COLO829 (cell line): Measurements from ENCODE around the gene MIS18BP1.
"Not testable (repeated sequence)": the region's sequence is repeated elsewhere in the genome, so short reads cannot be mapped to it uniquely, and the experiment has no call there.

Experiments used
- DNase-seq: peaks from one replicate; pipeline ENCODE4 v3.0.0; 2012; ENCODE audit warnings: low spot score

Gene MIS18BP1

DNA sequence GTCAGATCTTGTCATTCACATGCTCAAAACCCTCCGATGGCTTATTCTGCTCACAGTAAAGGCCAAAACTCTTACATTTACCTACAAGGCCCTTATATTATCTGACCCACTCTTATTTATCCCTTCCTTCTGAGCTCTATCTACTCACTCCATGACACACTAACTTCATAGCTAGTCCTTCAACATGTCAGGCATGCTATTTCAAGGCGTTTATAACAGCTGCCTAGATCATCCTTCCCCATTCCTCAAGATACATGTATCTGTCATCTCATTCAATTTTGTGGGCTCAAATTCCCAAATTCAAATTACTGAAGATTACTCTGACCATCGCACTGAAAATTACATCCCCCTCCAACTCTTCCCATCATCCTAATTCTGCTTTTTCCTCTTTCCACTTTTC, 6.9 kb downstream of the MIS18BP1 start:
- no peak for DNase-seq

DNA sequence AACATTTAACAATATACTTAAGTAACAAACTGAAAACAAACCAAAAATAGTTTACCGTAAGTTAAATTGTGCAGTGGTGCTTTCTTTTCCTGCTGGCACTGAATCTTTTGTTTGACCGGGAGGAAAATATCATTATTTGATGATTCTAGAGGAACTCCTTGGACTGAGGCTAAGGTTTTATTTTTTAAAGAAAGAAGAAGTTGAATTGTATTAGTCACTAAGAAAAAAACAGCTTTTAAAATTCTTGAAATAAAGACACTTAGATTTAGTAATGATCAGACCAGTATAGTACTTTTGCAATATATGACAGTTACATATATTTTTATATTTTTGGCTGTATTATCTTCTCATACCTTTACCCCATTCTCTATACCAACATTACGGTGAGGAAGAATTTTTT, 10.3 kb downstream of the MIS18BP1 start:
- no peak for DNase-seq

DNA sequence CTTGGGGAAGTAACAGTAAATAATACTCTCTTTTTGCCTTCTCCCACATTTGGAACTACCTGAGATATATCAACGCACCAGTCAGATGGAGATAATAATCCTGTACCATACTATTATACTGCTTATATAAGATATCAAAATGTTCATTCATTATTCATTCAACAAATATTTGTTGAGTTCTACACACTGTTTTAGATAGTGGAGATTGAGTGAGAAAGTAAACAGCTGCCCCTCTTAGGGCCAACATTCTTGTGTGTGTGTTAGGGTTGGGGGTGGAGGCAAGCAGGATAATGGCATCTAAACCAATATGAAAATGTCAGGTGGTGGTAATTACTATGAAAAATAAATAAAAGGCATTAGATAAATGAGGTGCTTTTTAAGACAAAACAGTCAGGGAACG, 14.0 kb downstream of the MIS18BP1 start:
- DNase-seq, result no peak

DNA sequence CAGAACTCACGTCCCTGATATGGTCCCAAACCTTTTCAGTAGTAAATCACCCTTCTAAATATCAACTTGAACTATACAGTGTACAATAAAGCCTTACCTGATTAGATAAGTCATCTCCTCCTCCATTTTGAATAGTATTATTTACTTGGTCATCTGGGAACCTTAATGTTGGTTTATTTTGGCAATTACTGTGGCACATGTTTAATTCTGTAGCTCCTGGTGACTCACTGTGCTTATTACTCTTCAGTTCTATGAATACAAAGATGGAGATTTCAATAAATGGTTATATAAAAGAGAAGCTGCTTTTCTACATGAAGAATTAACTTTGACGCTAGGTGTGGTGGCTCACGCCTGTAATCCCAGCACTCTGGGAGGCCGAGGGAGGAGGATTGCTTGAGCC, 25.4 kb downstream of the MIS18BP1 start:
- no peak for DNase-seq

DNA sequence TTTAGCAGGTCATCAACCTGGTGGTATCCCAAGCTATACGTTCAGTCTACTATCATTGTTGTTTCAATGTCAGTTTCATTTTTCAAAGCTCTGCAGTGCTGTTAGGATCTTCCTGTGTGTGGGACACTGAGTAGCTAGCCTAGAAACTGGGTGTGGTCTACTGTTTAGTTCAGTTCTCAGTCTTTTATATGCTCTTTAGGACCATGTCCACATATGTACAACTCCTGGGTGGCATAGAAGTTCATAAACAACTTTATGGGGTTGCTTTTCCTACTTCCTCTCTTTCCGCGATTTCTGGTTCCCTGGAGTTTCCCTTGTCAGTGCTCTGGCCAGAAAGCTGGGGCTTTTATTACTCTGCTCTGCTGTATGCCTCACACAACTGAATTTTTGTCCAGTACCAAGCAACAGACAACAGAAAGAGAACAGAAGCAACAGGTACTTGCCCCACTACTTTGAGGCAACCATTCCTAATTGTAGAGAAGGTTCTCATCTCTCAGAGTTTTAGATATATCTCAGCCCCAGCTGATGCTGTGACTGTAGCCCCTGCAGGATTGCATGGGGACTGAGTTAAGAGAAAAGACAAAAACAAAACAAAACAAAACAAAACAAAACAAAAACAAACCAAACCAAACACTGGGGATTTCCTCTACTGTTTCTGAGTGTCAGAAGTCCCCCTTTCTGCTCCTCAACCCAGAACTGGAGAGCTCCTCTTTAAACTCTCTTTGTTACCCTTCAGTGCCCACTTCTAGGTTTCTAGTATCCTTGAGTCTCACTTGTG, 30.3 kb downstream of the MIS18BP1 start:
- no peak for DNase-seq

DNA sequence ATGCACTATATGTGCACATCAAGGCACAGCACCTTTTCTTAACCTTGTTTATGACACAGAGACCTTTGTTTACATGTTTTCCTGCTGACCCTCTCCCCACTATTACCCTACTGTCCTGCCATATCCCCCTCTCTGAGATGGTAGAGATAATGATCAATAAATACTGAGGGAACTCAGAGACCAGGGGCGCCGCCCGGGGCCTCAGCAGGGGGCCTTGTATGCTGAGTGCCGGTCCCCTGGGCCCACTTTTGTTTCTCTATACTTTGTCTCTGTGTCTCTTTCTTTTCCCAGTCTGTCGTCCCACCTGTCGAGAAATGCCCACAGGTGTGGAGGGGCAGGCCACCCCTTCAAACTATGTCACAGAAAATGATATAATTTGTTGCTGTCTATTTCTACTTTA, 38.7 kb downstream of the MIS18BP1 start:
- DNase-seq, result not testable (repeated sequence)

DNA sequence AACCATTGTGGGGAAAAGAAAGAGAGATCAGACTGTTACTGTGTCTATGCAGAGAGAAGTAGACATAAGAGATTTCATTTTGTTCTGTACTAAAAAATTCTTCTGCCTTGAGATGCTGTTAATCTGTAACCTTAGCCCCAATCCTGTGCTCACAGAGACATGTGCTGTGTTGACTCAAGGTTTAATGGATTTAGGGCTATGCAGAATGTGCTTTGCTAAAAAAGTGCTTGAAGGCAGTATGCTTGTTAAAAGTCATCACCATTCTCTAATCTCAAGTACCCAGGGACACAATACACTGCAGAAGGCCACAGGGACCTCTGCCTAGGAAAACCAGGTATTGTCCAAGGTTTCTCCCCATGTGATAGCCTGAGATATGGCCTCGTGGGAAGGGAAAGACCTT, 39.3 kb downstream of the MIS18BP1 start:
- not testable (repeated sequence) for DNase-seq

DNA sequence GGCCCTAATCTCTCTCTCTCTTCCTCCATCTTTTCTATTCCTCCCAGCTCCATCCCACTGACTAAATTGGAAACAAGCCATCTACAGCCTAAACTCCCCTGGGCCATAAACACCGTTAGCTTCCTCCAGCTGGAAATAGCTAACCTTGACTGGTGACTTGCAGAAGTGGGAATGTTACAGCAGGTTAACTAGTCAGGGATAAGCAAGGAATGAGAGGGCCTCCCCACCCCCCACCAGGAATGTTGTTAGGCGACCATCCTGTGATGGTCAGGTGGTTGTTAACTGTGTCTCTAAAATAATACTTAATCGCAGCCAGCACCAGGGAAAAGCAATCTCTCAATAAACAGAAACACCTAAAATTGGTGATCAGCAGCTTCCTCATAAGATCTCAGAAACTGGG, 40.8 kb downstream of the MIS18BP1 start:
- no peak for DNase-seq

DNA sequence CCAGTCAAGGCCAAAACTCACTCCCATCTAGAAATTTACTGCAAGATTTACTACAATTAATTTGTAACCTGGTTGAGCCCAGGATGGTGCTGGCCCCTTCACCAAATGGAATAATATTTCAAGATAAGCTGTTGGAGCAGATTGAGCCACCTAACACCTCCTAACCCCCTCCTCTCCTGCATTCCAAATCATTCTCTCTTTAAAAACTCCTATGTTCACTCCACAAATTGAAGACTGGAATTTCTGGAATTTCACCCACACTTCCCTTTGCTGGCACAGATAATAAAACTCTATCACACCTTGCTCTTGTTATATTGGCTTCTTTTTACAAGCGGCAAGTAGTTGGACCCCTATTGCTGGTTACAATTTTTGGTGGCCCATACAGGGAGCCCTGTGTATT, 41.7 kb downstream of the MIS18BP1 start:
- no peak for DNase-seq

DNA sequence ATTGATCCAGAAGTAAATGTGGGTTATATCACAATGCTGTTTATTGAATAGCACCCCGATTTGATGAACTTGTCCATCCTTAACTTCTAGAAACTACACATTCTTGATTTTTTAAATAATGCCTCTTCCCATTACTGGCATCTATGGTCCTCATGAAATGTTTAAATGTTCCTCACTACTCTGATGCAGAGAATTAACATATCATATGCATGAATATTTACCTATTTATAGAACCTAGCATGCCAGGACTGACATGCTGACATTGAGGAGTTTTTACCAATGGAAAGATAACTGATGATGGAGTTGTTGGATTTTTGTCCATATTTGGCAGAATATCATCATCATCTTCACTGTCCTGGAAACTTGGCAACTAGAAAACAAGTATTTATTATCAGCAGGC, 42.8 kb downstream of the MIS18BP1 start:
- DNase-seq, result no peak

DNA sequence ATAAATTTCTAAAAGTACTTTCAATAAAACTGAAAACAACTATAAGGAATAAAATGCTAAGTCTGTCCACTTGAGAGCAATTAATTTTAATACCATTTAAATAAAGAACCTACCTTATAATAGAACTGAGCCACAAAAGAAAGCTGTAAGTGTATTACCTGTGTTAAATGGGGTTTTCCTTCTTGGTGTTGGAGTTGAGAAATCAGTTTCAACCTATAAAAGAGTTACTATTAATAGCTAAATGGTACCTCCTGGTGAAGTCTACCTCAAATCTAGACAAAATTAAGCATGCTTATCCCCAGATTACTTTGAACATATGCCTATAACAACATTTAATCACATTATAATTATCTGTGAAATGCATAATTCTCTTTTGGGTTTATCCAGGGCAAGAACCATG, 48.8 kb downstream of the MIS18BP1 start:
- no peak for DNase-seq

DNA sequence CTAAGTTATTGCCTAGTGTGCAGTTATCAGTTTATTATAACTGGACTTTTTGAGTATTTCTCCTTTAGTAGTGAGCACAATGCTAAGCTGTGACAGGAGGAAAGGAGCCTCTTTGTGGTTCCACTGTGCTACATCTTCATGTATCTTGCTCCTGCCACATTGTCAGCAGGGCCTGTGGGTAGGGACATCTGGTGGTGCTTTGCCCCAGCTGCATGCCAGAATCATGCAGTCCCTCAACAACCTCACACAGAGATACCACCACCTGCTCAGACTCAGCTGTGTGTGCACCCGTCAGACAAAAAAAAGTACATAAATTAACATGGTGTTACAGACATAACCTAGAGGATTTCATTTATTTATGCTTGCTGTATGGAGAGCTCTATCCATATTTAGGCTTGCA, 51.1 kb downstream of the MIS18BP1 start:
- DNase-seq, result no peak

DNA sequence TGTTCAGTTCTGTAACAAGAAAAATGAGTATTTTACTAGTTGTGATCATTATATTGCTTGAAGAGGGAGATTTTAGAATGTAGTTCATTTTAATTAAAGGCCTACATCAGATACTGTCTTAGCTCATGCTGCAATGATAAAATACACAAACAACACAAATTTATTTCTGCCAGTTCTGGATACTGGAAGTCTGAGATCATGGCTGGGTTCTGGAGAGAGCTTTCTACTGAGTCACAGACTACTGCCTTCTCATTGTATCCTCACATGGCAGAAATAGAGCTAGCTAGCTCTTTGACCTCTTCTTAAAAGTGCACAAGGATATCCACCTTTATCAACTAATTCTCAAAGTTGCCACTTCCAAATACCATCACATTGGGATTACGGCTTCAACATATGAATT, 53.8 kb downstream of the MIS18BP1 start:
- no peak for DNase-seq

DNA sequence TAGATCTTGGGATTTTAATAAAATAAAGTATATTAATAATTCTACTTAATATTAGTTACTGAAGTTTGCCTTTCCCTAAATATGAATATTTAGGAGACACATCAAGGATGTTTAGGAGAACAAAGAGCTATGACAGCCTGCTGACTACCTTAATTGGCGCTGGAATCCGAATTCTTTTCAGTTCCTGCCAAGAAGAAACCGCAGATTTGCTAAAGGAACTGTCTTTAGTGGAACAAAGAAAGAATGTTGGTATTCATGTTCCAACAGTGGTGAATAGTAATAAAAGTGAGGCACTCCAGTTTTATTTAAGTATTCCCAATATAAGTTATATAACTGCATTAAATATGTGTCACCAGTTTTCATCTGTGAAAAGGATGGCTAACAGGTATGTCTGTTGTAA, 54.5 kb downstream of the MIS18BP1 start:
- peak; percentile 48 for DNase-seq

DNA sequence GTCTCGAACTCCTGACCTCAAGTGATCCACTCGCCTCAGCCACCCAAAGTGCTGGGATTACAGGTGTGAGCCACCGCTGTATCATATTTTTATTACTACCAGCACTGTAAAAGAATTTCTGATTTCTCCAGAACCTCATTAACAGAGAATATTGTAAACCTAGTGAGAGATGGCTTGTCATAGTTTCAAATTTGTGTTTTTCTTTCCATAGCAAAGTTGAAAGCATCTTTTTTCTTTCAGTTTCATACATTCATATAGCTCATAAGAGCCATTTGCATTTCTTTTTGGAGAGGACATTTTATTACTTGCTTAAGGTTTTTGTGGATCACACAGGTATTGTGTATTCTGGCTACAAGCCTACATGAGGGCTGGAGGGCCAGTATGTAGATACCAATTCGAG, 58.0 kb downstream of the MIS18BP1 start:
- no peak for DNase-seq

DNA sequence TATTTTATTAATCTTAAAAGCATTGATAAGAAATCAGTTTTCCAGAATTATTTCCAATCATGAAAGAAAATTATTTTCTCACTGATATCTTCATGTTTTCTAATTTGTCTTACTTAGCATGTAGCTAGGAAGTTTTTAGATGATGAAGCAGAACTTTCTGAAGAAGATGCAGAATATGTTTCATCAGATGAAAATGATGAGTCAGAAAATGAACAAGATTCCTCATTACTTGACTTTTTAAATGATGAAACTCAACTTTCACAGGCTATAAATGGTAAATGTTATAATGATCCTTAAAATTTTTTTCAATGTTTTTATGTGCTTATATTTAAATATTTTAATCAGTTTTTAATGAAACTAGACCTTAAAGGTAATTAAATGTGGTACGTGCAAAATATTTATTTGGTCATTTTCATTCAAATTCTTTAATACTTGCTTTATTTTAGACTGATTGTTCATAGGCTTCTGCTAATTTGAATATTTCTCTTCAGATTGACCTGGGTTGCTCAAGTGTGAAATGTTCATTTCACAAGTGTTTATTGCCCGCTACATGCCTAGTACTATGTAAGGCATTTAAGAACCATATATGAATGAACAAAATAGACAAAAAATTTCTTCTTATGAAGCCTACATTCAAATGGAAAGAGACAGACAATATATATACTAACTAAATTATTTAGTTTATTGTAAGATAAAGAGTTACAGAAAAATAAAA, 67.7 kb downstream of the MIS18BP1 start:
- no peak for DNase-seq

DNA sequence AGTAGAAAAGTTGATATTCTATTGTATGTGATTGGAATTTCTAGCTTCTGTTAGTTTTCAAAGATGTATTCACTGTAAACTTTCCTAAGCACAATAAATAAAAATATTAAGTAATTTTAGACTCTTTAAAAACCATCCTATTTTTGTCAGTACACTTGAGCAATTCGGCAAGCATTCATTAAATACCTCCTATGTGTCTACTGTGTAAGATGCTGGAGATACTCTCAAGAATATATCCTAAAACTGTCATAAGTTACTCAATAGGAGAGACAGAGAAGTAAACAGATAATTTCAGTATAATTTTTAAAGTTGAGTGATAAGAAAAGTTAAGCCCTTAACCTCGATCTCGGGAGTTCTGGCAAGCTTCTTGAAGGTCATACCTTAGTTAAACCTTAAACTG, 71.2 kb downstream of the MIS18BP1 start:
- DNase-seq, result no peak

DNA sequence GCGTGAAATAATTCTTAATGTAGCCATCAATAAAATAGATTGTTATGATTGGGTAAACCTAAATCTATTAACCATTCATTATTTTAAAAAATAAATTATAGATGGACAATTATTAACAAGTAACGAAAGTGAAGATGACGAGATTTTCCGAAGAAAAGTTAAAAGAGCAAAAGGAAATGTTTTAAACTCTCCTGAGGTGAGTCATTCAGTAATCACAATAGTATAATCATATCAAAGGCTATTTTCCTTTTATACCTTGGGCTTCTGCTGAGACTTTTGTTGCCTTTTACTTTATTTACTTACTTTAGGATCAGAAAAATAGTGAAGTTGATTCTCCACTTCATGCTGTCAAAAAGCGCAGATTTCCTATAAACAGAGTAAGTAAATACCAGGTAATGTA, 71.7 kb downstream of the MIS18BP1 start:
- no peak for DNase-seq

DNA sequence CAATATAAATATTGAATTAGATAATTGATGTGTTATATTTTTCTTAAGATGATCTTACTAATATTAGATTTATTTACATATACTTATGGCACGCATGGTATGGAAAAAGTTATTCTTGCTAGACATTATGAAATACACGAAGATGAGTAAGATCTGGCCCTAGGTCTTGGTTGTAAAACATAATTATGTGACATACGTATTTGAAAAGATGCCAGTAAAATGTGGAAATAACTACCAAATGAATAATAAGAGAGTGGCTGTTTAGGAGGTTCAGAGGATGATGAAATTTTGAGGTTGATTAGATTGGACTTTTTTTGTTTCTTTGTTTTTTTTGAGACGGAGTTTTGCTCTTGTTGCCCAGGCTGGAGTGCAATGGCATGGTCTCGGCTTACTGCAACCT, 75.9 kb downstream of the MIS18BP1 start:
- DNase-seq, result no peak

DNA sequence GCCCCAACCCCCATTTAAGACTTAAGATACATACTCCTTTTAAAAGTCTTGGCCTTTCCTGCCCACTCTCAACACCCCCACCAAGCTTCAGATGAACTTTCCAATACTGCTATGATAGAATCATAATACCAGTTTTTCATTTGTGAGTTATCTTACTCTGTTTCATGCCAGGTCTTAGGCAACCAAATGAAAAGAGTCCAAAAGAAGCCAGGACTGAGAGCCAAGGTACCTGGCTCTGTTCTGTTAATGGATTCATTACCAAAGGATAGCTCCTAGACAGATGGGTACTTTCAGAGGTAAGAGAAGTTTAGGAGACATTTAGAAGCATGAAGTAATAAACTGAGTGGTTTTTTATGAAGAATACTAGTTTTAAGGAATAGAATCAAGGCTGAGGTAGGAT, 83.1 kb downstream of the MIS18BP1 start:
- no peak for DNase-seq

DNA sequence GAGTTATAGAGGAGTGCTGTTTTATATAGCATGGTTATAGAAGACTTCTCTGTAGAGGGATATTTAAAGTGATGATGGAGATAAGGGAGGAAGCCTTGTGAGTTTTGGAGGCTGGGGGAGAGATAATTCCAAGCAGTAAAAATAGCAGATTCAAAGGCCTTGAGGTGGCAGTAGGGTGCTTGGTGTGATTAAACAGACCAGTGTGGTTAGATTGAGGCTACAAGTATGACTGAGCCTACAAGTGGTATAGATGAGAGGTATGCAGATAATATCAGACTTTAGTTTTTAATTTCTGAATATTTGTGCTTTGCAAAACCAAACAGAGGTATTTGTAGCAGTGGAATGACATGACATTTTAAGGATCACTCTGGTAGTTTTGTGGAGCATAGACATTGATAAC, 96.9 kb downstream of the MIS18BP1 start:
- no peak for DNase-seq
